Activated CD4-positive, alpha-beta T cell treated with anti-CD3 and anti-CD28 coated beads, Interleukin-2, amount 50 U/mL, for 16 hours (primary cell): ENCODE results near the gene RTCB.
A peak's percentile ranks its signal among the peaks of the same experiment; 100 is the strongest.
"Not testable (repeated sequence)": the region's sequence is repeated elsewhere in the genome, so short reads cannot be mapped to it uniquely, and the experiment has no call there.

Experiments used
- DNase-seq: peaks from one replicate; pipeline ENCODE4 v3.0.0-alpha.2; 2020

Gene RTCB

DNA sequence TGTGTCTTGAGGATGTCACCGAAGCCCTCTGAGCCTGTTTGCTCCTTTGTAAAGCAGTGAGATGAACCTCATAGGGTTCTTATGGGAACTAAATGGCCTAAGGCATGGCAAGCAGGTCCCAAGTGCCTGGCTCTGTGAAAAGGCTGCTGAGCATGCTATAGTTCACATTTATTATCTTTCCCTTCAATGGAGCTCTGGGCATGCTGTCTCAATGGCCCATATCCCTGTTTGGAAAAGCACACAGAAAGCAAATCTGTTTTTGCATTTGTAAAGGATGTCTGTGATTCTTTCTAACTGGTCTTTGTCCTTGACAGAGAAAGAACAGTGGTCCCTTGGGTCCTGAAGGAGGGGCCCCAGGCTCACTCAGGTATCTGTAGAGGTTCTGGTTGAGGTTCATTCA lies 26.4 kb downstream of the RTCB start:
- no peak for DNase-seq

DNA sequence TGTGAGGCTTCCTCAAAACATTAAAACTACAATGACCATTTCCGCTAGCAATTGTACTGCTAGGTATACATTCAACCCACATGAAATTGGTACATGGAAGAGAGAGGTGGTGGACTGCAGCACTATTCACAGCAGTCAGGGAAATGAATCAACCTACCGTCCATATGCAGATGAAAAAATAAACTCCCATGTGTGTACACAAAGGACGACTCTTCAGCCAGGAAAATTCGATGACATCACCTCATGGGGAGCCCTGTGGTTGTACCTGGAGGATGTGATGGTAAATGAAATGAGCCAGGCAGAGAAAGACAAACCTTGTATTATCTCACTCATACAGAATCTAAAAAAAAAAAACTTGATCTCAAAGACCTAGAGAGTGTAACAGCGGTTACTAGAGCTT lies 31.1 kb downstream of the RTCB start:
- no peak for DNase-seq

DNA sequence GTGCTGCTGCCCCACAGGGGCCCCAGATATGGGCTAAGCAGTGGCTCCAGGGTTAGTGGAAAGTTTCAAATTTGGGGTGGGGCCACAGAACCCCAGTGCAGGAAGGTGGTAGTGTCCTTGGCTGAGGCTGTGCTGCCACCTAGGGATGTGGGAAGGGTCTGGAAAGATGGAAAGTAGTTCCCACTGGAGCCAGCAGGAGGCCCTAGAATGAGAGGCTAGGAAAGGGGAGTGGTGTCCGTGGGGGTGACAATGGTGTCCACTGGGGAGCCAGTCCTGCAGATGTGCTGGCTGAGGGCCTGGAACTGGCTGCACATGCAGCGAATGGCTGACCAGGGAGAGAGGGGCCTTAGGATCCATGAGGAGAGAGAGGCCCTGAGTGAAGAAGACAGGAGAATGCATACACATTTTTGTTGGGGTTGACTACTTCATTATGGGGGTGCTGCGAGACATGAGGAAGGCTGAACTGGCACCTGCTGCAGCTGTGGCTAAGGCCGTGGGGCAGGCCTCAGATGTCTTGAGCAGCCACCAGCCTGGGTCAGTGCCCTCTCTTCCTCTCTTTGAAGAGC lies 33.3 kb downstream of the RTCB start:
- DNase-seq, result peak; percentile 23

DNA sequence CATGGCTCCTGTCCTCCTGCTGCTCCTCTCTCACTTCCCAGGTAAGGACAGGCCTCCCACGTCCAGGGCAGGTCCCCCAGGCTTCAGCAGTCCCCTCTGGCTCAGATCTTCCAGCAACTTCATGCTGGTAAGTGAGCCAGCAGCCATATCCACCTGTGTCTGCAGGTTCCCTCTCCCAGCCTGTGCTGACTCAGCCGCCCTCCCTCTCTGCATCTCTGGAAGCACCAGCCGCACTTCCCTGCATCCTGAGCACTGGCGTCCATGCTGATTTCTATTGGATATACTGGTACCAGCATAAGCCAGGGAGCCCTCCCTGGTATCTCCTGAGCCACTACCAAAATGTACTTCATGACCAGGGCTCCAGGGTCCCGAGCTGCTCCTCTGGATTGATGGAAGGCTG lies 35.4 kb downstream of the RTCB start:
- no peak for DNase-seq

DNA sequence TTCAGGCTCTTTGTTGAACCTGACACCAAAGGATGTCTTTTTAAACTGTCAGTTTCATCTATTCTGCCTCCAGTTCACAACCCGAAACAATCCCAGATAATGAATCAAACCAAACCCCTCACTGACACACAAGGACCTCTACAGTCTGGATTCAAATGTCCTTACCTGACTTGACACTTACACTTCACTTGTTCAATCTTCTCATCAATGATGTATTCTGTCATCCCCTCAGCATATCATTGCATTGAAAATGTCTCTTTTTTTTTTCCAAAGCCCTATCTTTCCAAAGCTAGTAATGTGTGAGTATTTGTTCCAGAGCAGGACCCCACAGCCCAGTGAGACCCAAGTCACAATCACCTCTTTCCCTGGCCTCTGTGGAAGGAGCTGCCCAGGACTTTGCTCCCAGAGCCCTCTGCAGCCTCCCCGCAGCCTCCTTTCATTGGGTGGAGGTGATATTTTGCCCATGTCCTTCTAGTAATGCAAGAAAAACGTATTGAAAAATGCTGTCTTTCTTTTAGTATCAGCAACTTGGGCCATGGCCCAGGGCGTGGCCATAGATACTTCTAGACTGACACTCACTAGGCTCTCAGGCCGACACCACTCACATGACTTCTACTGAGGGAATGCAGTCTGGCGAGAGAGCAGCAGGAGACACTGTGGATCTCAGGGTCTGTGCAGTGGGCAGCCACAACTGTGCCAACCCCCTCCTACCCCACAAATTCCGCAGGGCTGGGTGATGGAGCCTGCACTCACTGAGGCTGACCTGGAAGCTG lies 36.2 kb downstream of the RTCB start:
- DNase-seq, result no peak

DNA sequence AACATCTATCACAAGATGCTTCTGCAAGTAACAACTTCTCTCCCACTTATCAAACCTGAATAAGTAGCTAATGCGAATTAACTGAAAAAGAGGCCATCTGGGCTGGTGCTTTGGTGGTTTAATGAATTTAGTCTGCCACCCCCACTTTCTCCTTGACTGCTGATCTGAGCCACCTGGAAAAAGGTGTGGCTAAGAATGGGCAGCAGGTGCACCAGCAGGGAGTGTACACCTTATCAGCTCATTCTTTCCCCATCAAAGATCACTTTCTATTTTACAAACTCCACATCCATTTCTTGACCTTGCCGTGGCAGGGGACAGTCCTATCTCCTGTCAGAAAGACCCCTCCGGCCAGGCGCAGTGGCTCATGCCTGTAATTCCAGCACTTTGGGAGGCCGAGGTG lies 47.8 kb downstream of the RTCB start:
- DNase-seq, result no peak

GRCh38 chr22:32361257-32361656 lies 50.8 kb downstream of the RTCB start:
- no peak for DNase-seq

GRCh38 chr22:32360096-32360495 lies 52.0 kb downstream of the RTCB start:
- DNase-seq, result not testable (repeated sequence)

DNA sequence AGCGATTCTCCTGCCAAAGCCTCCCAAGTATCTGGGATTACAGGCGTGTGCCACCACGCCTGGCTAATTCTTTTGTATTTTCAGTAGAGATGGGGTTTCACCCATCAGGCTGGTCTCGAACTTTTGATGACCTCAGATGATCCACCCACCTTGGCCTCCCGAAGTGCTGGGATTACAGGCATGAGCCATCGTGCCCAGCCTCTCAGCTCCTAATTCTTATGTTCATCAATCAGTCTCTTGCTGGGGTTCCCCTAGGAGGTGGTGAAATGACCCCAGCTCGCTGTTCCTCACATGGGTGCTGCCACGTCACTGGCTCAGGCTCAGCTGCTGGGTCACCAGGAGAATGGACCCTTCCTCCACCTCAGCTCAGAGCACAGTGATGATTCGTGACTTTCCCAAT lies 54.5 kb downstream of the RTCB start, which contains the start of gene RFPL3:
Gene RFPL3 (plus strand): TSS at position 301 of the 400 bp plus-strand sequence. CDS start 205 bp downstream, outside the sequence.
- not testable (repeated sequence) for DNase-seq

GRCh38 chr22:32355760-32356159 lies 56.3 kb downstream of the RTCB start:
- no peak for DNase-seq

GRCh38 chr22:32354360-32355351 lies 57.4 kb downstream of the RTCB start:
- DNase-seq, result no peak

- no peak for DNase-seq
These were observed 58.2 kb downstream of the RTCB start for GRCh38 chr22:32353840-32354239.

DNA sequence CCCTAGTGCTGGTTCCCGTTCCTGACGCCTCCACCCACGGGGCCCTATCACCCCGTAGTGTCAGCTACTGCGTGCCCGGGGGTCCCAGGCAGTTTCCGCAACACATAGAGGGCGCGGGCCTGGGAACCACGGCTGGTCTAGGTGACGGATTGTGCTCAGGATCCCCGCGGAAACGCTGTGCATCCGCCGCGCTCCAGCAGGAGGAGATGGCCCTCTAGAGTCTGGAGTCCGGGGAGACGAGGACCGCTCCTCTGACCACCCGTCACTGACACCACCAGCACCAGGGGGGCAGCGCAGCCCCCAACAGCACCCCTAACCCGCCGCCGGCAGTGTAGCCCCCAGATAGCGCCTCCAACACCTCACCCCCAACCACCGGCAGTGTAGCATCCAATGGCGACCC lies 58.8 kb downstream of the RTCB start:
- no peak for DNase-seq

GRCh38 chr22:32352681-32353080 lies 59.4 kb downstream of the RTCB start:
- DNase-seq, result no peak

- DNase-seq, result not testable (repeated sequence)
These were observed 60.2 kb downstream of the RTCB start for GRCh38 chr22:32351875-32352274.

DNA sequence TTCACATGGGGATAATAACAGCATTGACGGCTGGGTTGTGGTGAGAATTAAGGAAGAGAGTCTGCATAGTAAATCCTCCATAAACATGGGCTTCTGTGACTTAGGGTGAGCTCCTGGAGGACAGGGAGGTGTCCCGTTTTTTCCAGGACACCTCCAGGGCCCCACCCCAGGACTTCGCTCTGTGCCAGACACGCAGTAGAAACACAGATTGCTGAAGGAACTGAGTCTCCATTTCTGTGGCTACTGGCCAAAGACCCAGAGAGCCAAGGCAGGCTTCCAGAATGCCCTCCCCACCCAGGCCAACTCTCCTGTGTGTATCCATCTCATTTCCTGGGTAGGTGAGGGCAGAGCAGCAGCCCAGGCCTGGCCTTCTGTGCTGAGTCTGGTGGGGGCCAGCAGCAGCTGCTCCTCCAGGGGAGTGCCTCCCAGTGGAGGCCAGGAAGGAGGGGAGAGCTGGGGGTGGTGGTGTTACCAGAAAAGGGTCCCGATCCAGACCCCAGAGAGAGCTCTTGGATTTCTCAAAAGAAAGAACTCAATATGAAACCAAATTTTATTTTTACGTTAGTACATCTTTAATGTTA lies 63.9 kb downstream of the RTCB start:
- no peak for DNase-seq

- peak; percentile 2 for DNase-seq
These were observed 68.1 kb downstream of the RTCB start for GRCh38 chr22:32343941-32344340.

DNA sequence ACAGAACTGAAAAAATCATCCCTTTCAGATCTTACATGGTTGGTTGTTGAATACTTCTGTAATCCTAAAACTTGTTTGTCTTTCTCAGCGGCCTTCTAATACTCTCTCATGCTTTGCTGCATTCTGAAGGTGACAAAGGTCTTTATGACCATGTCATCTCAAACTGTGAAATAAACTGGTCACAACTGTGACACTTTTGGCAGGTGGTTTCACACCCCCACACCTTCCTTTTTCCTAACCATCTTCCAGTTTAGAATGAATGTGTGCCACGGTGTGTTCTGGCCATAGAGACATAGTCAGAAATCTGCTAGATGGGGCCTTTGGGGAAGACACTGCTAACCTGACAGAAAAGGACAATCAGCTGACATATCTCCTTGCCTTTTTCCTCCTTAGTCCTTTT lies 69.1 kb downstream of the RTCB start:
- DNase-seq, result peak; percentile 12

DNA sequence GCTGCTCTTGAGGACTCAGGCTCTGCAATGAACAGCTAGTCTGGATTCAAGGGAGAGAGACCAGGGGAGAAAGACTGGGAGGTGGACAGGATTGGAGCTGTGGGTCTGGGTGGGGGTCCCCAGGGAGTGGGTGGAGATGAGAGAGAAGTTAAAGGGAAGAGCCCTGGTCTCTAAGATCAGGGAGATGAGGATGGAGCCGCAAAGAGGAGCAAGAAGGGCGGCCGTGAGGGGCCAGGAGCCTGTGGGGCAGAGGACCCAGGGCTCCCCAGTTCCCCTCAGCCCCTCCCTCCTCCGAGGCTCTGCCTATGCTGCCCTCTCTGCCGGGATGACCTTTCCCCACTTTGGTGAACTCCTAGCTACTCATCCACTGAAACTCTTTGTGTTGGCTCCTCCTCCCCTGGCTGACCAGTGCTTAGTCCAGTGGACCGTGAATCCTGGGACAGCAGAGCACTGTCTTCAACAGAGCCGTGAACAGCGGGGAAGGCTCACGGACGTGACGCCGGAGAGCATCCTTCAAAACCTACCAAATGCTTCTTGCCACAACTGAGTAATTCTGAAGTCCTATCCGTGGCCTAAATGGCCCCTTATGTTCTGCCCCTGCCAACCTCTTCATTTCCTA lies 70.8 kb downstream of the RTCB start:
- DNase-seq, result no peak

DNA sequence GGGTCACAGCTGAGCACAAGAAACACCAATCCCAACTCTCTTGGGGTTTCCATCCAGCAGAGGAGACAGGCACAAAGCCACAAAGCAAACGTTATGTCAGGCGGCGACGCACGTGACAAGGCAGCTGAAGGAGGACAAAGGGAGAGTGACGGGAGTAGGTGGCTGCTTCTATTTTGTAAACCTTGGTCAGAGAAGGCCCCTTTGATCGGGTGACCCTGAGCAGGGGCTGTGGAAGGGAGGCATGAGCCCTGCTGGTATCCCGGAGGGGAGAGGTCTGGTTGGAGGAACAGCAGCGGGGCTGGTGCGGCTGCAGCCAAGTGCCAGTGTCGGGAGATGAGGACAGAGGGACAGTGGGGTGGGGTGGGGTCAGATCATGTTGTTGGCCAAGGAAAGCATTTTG lies 71.6 kb downstream of the RTCB start:
- no peak for DNase-seq

DNA sequence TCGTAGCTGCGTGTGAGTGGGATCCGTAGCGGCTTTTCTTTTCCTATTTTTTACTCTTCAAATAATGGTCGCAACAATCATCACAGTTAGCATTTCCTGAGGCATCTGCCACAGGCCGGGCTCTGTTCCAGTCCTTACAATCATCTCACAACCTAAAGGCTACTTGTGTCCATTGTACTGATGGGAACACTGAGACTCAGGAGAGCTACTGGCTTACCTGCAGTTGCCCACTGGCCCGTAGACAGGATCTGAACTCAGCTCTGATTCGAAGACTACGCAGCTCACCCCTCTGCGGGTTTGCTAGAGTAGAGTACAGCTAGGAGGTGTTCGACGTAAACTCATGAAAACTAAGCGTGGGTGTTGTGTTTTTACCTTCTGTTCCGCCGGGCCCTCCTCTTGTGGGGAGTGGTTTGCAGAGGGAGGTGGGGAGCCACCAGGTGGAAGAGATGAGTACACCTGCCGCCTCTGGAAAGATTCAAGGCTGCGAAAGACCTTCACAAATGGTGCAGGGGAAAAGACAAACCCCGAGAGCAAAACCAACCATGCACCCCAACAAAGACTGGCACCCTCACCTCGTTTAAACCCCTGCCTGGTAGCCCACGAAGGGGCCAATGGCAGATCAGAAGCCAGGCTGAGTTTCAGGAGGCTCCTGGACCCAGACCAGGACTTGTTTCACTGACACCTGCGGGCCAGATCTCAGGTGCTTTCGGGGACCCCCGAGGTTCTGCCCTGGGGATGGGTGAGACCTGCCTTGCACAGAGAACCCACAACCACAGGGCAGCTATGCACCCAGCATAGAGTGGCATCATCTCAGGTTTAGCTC lies 72.6 kb downstream of the RTCB start:
- no peak for DNase-seq

DNA sequence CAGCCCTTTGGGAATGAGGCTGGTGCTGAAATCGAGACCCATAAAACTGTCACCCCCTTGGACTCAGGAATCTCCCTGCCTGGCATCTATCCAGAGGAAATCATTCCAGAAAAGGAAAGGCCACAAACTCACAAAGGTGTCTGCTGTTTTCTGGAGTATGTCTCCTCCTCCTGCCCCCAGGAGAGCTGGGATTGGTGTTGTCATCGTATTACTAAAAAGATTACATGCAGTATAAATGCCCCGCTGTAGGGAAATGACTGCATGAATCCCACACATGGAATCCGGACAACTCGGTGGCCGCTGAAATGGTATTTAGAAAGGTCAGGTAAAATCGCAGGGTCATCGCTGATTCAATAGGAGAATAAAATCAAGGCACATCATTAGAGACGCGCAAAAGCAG lies 73.3 kb downstream of the RTCB start:
- DNase-seq, result no peak
